GM12872 (cell line): ENCODE data around the gene SART1.

Experiments used
- CTCF ChIP-seq: IDR thresholded peaks from 3 replicates; pipeline ENCODE4 v1.5.1; 2011; ENCODE audit warnings: low read depth, mild to moderate bottlenecking, low read length, moderate library complexity; ENCODE audit not compliant: insufficient read depth

SART1 gene

GRCh38 chr11:66012946-66013761 lies 51.6 kb downstream of the SART1 start:
- no peak for TF ChIP-seq CTCF

GRCh38 chr11:66013762-66014100 lies 52.2 kb downstream of the SART1 start:
- TF ChIP-seq CTCF = no peak

- TF ChIP-seq CTCF = no peak
These were observed 53.4 kb downstream of the SART1 start for GRCh38 chr11:66014804-66015453.

GRCh38 chr11:66015454-66015881 lies 53.9 kb downstream of the SART1 start:
- no peak for TF ChIP-seq CTCF

GRCh38 chr11:66015936-66016792 lies 54.6 kb downstream of the SART1 start:
- no peak for TF ChIP-seq CTCF

GRCh38 chr11:66016793-66017177 lies 55.3 kb downstream of the SART1 start:
- no peak for TF ChIP-seq CTCF

GRCh38 chr11:66017321-66017720 lies 55.8 kb downstream of the SART1 start:
- no peak for TF ChIP-seq CTCF
